Measurements from ENCODE around the gene IFNLR1.

- TF ChIP-seq RNF2 (IDR thresholded peaks at IDR 0.05), result no peak
- no peak for TF ChIP-seq FOS (IDR thresholded peaks at IDR 0.05; ENCODE audit: extremely low read depth, insufficient read length)
- no peak for TF ChIP-seq NEUROD1 (IDR thresholded peaks at IDR 0.05; ENCODE audit: borderline replicate concordance, low read depth, low read length, partially characterized antibody)
- TF ChIP-seq YY1 (IDR thresholded peaks at IDR 0.05; ENCODE audit: borderline replicate concordance in 1 of 3, control insufficient read depth in 1 of 3, extremely low read depth in 1 of 3, insufficient read depth in 3 of 3, insufficient read length in 1 of 3, insufficient replicate concordance in 2 of 3, low read depth in 1 of 3, low read length in 2 of 3), result no peak
- TF ChIP-seq ARNT (IDR thresholded peaks at IDR 0.05), result no peak
Measured at GRCh38 chr1:24155011-24155782, 31.9 kb downstream of the IFNLR1 start.

Measured in K562 (cell line).